ENCODE results near the gene MADCAM1.

MADCAM1 gene

GRCh38 chr19:455851-456546 lies 40.3 kb upstream of the MADCAM1 start:
- no peak for TF ChIP-seq CTCF (IDR thresholded peaks at IDR 0.05)

- no peak for TF ChIP-seq CTCF (IDR thresholded peaks at IDR 0.05)
Observed at GRCh38 chr19:456547-457110, 39.7 kb upstream of the MADCAM1 start.

- TF ChIP-seq CTCF (IDR thresholded peaks at IDR 0.05): no peak
Observed at GRCh38 chr19:457636-458035, 38.6 kb upstream of the MADCAM1 start.

- no peak for TF ChIP-seq CTCF (IDR thresholded peaks at IDR 0.05)
Observed at GRCh38 chr19:458091-459042, 37.9 kb upstream of the MADCAM1 start.

GRCh38 chr19:459724-460511 lies 36.4 kb upstream of the MADCAM1 start:
- TF ChIP-seq CTCF (IDR thresholded peaks at IDR 0.05): no peak

- TF ChIP-seq CTCF (IDR thresholded peaks at IDR 0.05): no peak
Observed at GRCh38 chr19:460877-461720, 35.2 kb upstream of the MADCAM1 start, which contains the start of gene SHC2. Gene SHC2 (minus strand): TSS chr19:461033. CDS start chr19:460996, 37 bp downstream.
